PC-9 (cell line): ENCODE results near the gene LCN10.

ENCODE experiments used
- CTCF ChIP-seq: fragments of 200-600 bp; sonication (generic); conservative IDR thresholded peaks from 2 replicates; pipeline ENCODE4 v1.6.1; 2017; ENCODE audit warnings: mixed run types, antibody characterized with exemption, mild to moderate bottlenecking, moderate library complexity
- EZH2 ChIP-seq: fragments of 200-600 bp; sonication (generic); IDR thresholded peaks from 2 replicates; pipeline ENCODE4 v1.8.0; 2017; ENCODE audit warnings: antibody characterized with exemption, low read depth

- TF ChIP-seq CTCF: no peak; the same call in 1 of the 2 replicates
- TF ChIP-seq EZH2: no peak
Observed at GRCh38 chr9:136779808-136780207, 37.1 kb upstream of the LCN10 start.
